GM12878 (cell line): Measurements from ENCODE around the gene FBXL14. TPM values are rescaled to one million over a fixed set of nuclear protein-coding genes. Genes with fewer than 3 reads are reported as not detected.

Source experiments
- ATAC-seq: fragments of 200-7000 bp; cut with Tn5 transposase; 3 replicates; pipeline ENCODE4 v1.9.1; 2020; ENCODE audit warnings: mild to moderate bottlenecking, moderate library complexity
- BruUV-seq: library from RNA; stranded (reverse); fragments of 400-500 nt; replicated peaks from 2 replicates; lab custom pipeline; 2021; lab: Mats Ljungman, UMichigan
- CTCF ChIA-PET: fragments of 300-600 bp; sonication (Branson Sonifier 250); formaldehyde crosslinking; extraction: SDS; loops from one replicate; lab custom pipeline; 2021; ENCODE audit warnings: inconsistent platforms; lab: Yijun Ruan, JAX
- POLR2A ChIA-PET: fragments of 350-600 bp; formaldehyde crosslinking; extraction: SDS; loops from one replicate; lab custom pipeline; 2021; ENCODE audit warnings: inconsistent platforms; lab: Charles Lee
- RAD21 ChIA-PET: fragments of 300-600 bp; sonication (Branson Sonifier 250); formaldehyde crosslinking; loops from one replicate; lab custom pipeline; 2023; ENCODE audit warnings: antibody characterized with exemption; ENCODE audit not compliant: unreplicated experiment; lab: Charles Lee
- SMC1A ChIA-PET: fragments of 300-600 bp; sonication (Branson Sonifier 250); formaldehyde crosslinking; loops from one replicate; lab custom pipeline; 2023; ENCODE audit not compliant: unreplicated experiment, uncharacterized antibody; lab: Charles Lee
- DNase-seq: peaks from one replicate; pipeline ENCODE4 v3.0.0-alpha.2; 2011; ENCODE audit warnings: low read depth, low spot score
- FAIRE-seq: peaks from 3 replicates; lab custom pipeline; 2011; peaks lifted over from hg19 to GRCh38; lab: Jason Lieb, UNC
- H2AFZ ChIP-seq: 2 replicates; pipeline ENCODE4 v1.6.0; 2011; ENCODE audit warnings: low read depth, low read length, control low read depth; ENCODE audit not compliant: control insufficient read depth
- H3K27ac ChIP-seq: 2 replicates; pipeline ENCODE4 v1.5.1; 2011; ENCODE audit warnings: control low read depth; ENCODE audit not compliant: control insufficient read depth, insufficient read depth
- H3K27me3 ChIP-seq, 2 experiments: replicated peaks in 1 of 2; 2 replicates each; pipeline versions ENCODE4 v1.6.0 to v1.6.1; 2011; ENCODE audit warnings: low read length in 1 of 2; ENCODE audit not compliant: control insufficient read depth in 2 of 2, insufficient read depth in 2 of 2
- H3K36me3 ChIP-seq, 2 experiments: 2 replicates each; pipeline ENCODE4 v1.5.1; 2011; ENCODE audit warnings: low read length in 1 of 2; ENCODE audit not compliant: control insufficient read depth in 2 of 2, insufficient read depth in 2 of 2
- H3K4me1 ChIP-seq: 2 replicates; pipeline ENCODE4 v1.6.1; 2011; ENCODE audit warnings: mild to moderate bottlenecking, low read length, moderate library complexity, mixed read lengths; ENCODE audit not compliant: control insufficient read depth, insufficient read depth
- H3K4me2 ChIP-seq: 2 replicates; pipeline ENCODE4 v1.6.0; 2011; ENCODE audit warnings: control low read depth; ENCODE audit not compliant: control insufficient read depth, insufficient read depth
- H3K4me3 ChIP-seq: fragments of 200-600 bp; sonication (generic); 2 replicates; pipeline ENCODE4 v1.5.1; 2016
- H3K79me2 ChIP-seq: 2 replicates; pipeline ENCODE4 v1.6.0; 2011; ENCODE audit warnings: low read length; ENCODE audit not compliant: control insufficient read depth, insufficient read depth
- H3K9ac ChIP-seq: 2 replicates; pipeline ENCODE4 v1.8.0; 2011; ENCODE audit warnings: low read length, control low read depth, mixed read lengths; ENCODE audit not compliant: control insufficient read depth, insufficient read depth
- H3K9me3 ChIP-seq: replicated peaks from 3 replicates; pipeline ENCODE4 v1.5.1; 2011; ENCODE audit warnings: mild to moderate bottlenecking, low read length; ENCODE audit not compliant: control insufficient read depth, insufficient read depth
- H4K20me1 ChIP-seq: 2 replicates; pipeline ENCODE4 v1.6.0; 2011; ENCODE audit not compliant: control insufficient read depth, insufficient read depth
- CHD2 ChIP-seq: IDR thresholded peaks from 2 replicates; pipeline ENCODE4 v1.6.1; 2011; ENCODE audit warnings: low read depth, low read length, improper control_type of control experiment, borderline replicate concordance
- ESRRA ChIP-seq: IDR thresholded peaks from 2 replicates; pipeline ENCODE4 v1.6.1; 2012; ENCODE audit warnings: mild to moderate bottlenecking, low read length, improper control_type of control experiment
- GABPA ChIP-seq: IDR thresholded peaks from 2 replicates; pipeline ENCODE4 v1.6.1; 2014; ENCODE audit warnings: antibody characterized with exemption, low read depth, mild to moderate bottlenecking, inconsistent platforms
- MYB ChIP-seq: fragments of 150-350 bp; IDR thresholded peaks from 2 replicates; pipeline ENCODE4 v1.6.1; 2014; ENCODE audit warnings: mild to moderate bottlenecking, low read depth, low read length, borderline replicate concordance
- NFXL1 ChIP-seq: fragments of 450-650 bp; IDR thresholded peaks from 2 replicates; pipeline ENCODE4 v1.6.1; 2017; ENCODE audit warnings: antibody characterized with exemption, mild to moderate bottlenecking, borderline replicate concordance
- NFYA ChIP-seq: IDR thresholded peaks from 2 replicates; pipeline ENCODE4 v1.6.1; 2011; ENCODE audit warnings: low read depth, mild to moderate bottlenecking, low read length, improper control_type of control experiment, borderline replicate concordance
- TARDBP ChIP-seq: IDR thresholded peaks from 2 replicates; pipeline ENCODE4 v1.6.1; 2016; ENCODE audit warnings: borderline replicate concordance
- WRNIP1 ChIP-seq: IDR thresholded peaks from 2 replicates; pipeline ENCODE4 v1.6.1; 2011; ENCODE audit warnings: low read depth, low read length, improper control_type of control experiment, borderline replicate concordance
- YY1 ChIP-seq: IDR thresholded peaks from 2 replicates; pipeline ENCODE4 v1.6.1; 2011; ENCODE audit warnings: low read depth, mild to moderate bottlenecking, low read length
- ZBED1 ChIP-seq: IDR thresholded peaks from 2 replicates; pipeline ENCODE4 v1.6.1; 2016; ENCODE audit warnings: borderline replicate concordance
- WGBS: methylation state at CpG from one replicate; pipeline ENCODE4 v1.1.6; 2016; ENCODE audit warnings: low lambda C conversion rate; ENCODE audit not compliant: insufficient replicate concordance, insufficient coverage; ENCODE audit errors: missing lambda C conversion rate; 5-methylcytosine and 5-hydroxymethylcytosine counted together
- in situ Hi-C: fragments of 300-500 bp; cut with MboI; formaldehyde crosslinking; loops from 9 replicates; pipeline ENCODE4 v1.14.3; 2018; ENCODE audit warnings: mixed read lengths
- intact Hi-C: fragments of 100-400 bp; cut with micrococcal nuclease; formaldehyde crosslinking; loops from one replicate; pipeline ENCODE4 v1.14.2; 2022; ENCODE audit not compliant: unreplicated experiment
- polyA plus RNA-seq, 11 experiments: library from polyadenylated mRNA; depleted of rRNA in 4 of 11; unstranded in 6 of 11; stranded (reverse) in 5 of 11; fragments of >200 nt; fragmentation: Nextera tagmentation in 4 of 11; fragmentation: Illumina TruSeq in 1 of 11; extraction: Ambion mirVana in 4 of 11; extraction: Trizol in 1 of 11; gene quantifications; 1 replicate in 1 of 11; 2 replicates in 10 of 11; pipeline versions ENCODE4 v1.2.1 to v1.2.3, GENCODE V29; 2011 to 2016; ENCODE audit warnings: inconsistent platforms in 2 of 11, missing spikeins in 2 of 11, low read depth in 1 of 11
- total RNA-seq, 4 experiments: library from RNA; depleted of rRNA in 3 of 4; stranded (reverse); fragments of >200 nt in 3 of 4; fragmentation: Illumina TruSeq in 1 of 4; extraction: Trizol in 1 of 4; gene quantifications; 2 replicates each; pipeline versions ENCODE4 v1.2.1 to v1.2.3, GENCODE V29; 2013 to 2021

Gene FBXL14
- total and polyA plus RNA-seq, 10 of the 15 experiments (the other 5 are each of a cell fraction or from before 2014, with no cell fraction given): 0.44 to 19.0 (median 2.9) TPM

DNA sequence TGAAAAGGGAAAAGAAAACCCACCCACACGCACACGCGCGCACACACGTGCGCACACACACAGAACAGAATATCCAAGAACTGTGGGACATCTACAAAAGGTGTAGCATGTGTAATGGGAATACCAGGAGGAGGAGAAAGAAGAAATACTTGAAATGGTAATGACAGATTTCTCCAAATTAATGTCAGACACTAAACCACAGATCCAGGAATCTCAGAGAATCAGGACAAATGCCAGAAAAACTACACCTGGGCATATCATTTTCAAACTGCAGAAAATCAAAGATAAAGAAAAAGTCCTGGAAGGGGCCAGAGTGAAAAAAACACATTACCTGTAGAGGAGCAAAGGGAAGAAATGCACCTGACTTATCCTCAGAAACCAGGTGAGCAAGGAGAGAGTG, 26.5 kb downstream of the FBXL14 start:
- WGBS: 98% methylated on average over 6 of the region's 6 CpGs
- ChIA-PET RAD21 (interaction anchor here (0.6 to 1.1 kb wide), 2 partner anchors 13 to 15 kb away, joined by 3 to 4 read pairs; no protein-coding TSS in a partner anchor), CTCF (no interaction called here), SMC1A (interaction anchor here (0.7 kb wide), 1 partner anchor 15 kb away, joined by 3 read pairs; no protein-coding TSS in a partner anchor), POLR2A (no interaction called here)
- Histone ChIP-seq H3K4me1 (no peaks in the 10 kb centered on the region), H3K36me3 (no peaks in the 10 kb centered on the region), H4K20me1 (no peaks in the 10 kb centered on the region), H3K27me3 (no peaks in the 10 kb centered on the region), H3K79me2 (no peaks in the 10 kb centered on the region), H2AFZ (no peak overlapping the region), H3K4me3 (no peak overlapping the region), H3K4me2 (no peak overlapping the region), H3K9ac (no peak overlapping the region), H3K9me3 (no peaks in the 10 kb centered on the region), H3K27ac (no peak overlapping the region)
- TF ChIP-seq ZBED1 (no peak), TARDBP (no peak), ESRRA (no peak), GABPA (no peak), MYB (no peak), NFYA (no peak), CHD2 (no peak), YY1 (no peak), WRNIP1 (no peak), NFXL1 (no peak)
- no peak for DNase-seq
- TSS peak; percentile 37 for BruUV-seq
- no peak for ATAC-seq
- intact Hi-C loops (no loop called here), in situ Hi-C loops (no loop called here)
- FAIRE-seq: no peak
